Transverse colon (tissue), 3 donors: ENCODE results near the gene KRTAP5-11.
"Not testable (repeated sequence)": the region's sequence is repeated elsewhere in the genome, so short reads cannot be mapped to it uniquely, and the experiment has no call there.

Experiments
- CTCF ChIP-seq, 5 experiments: fragments of 200-600 bp in 3 of 5; fragments of 450-650 bp in 2 of 5; sonication (generic) in 3 of 5; IDR thresholded peaks; 1 replicate in 2 of 5; 2 replicates in 3 of 5; pipeline ENCODE4 v1.5.1; 2016 to 2017; ENCODE audit warnings: antibody characterized with exemption in 5 of 5, inconsistent platforms in 3 of 5, mild to moderate bottlenecking in 2 of 5, moderate library complexity in 1 of 5
- POLR2A ChIP-seq: fragments of 450-650 bp; IDR thresholded peaks from one replicate; pipeline ENCODE4 v1.6.1; 2016; ENCODE audit warnings: antibody characterized with exemption, mild to moderate bottlenecking, moderate library complexity

- not testable (repeated sequence) for TF ChIP-seq POLR2A; CTCF (IDR thresholded peaks at IDR 0.05)
Measured at GRCh38 chr11:71589546-71589920, 6.9 kb upstream of the KRTAP5-11 start.
